HFF-Myc (cell line): ENCODE measurements around the gene AXDND1.

Source experiments
- DNase-seq: peaks from one replicate; pipeline ENCODE4 v3.0.0-alpha.2; 2011; ENCODE audit warnings: low read depth; ENCODE audit errors: extremely low read depth
- H3K4me3 ChIP-seq: replicated peaks from 2 replicates; pipeline ENCODE4 v1.5.1; 2011; ENCODE audit warnings: low read depth, mild to moderate bottlenecking, control low read depth, low read length
- TF ChIP-seq, protein P1 (sequence below): IDR thresholded peaks from 2 replicates; pipeline ENCODE4 v1.5.1; 2012; ENCODE audit warnings: mild to moderate bottlenecking, low read depth, low read length, control low read depth; ENCODE audit errors: missing control alignments

Gene AXDND1

DNA sequence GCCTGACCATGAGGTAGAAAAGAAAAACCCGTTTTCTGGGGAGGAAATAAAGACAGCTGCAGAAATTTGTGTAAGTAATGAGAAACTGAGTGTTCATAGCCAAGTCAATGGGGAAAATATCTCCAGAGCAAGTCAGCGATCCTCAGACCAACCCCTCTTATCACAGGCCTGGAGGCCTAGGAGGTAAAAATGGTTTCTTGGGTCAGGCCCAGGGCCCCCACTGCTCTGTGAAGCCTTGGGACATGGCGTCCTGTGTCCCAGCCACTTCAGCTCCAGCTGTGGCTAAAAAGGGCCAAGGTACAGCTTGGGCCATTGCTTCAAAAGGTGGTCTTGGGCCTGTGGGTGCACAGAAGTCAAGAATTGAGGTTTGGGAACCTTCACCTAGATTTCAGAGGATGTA, 108.9 kb downstream of the AXDND1 start:
- no peak for DNase-seq
- TF ChIP-seq, protein P1, sequence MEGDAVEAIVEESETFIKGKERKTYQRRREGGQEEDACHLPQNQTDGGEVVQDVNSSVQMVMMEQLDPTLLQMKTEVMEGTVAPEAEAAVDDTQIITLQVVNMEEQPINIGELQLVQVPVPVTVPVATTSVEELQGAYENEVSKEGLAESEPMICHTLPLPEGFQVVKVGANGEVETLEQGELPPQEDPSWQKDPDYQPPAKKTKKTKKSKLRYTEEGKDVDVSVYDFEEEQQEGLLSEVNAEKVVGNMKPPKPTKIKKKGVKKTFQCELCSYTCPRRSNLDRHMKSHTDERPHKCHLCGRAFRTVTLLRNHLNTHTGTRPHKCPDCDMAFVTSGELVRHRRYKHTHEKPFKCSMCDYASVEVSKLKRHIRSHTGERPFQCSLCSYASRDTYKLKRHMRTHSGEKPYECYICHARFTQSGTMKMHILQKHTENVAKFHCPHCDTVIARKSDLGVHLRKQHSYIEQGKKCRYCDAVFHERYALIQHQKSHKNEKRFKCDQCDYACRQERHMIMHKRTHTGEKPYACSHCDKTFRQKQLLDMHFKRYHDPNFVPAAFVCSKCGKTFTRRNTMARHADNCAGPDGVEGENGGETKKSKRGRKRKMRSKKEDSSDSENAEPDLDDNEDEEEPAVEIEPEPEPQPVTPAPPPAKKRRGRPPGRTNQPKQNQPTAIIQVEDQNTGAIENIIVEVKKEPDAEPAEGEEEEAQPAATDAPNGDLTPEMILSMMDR: no peak
- no peak overlapping the region for H3K4me3 ChIP-seq

DNA sequence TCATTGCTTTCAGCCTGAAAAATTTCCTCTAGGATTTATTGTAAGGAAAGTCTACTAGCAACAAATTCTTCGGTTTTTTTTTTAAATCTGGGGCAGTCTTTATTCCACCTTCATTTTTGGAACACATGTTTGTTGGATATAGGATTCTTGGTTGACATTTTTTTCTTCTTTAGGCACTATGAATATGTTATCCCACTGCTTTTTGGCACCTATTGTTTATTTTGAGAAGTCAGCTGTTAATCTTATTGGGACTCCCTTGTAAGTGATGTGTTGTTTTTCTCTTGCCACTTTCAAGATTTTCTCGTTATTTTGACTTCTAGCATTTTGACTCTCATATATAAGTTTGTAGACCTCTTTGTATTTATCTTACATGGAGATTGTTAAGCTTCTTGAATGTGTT, 110.7 kb downstream of the AXDND1 start:
- no peak for DNase-seq
- TF ChIP-seq, protein P1: no peak

DNA sequence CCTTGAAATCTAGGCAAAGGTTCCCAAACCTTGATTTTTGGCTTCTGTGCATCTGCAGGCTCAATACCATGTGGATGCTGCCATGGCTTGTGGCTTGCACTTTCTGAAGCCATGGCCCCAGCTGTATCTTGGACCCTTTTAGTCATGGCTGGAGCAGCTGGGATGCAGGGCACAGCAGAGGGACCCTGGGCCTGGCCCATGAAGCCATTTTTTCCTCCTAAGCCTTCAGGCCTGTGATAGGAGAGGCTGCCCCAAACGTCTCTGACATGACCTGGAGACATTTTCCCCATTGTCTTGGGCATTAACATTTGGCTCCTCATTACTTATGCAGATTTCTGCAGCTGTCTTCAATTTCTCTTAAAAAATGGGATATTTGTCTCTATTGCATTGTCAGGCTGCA, 112.6 kb downstream of the AXDND1 start:
- DNase-seq: no peak
- TF ChIP-seq, protein P1: no peak
- no peak overlapping the region for H3K4me3 ChIP-seq

More for the DNA sequence above, 110.7 kb downstream of the AXDND1 start:
- H3K4me3 ChIP-seq: no peak overlapping the region

DNA sequence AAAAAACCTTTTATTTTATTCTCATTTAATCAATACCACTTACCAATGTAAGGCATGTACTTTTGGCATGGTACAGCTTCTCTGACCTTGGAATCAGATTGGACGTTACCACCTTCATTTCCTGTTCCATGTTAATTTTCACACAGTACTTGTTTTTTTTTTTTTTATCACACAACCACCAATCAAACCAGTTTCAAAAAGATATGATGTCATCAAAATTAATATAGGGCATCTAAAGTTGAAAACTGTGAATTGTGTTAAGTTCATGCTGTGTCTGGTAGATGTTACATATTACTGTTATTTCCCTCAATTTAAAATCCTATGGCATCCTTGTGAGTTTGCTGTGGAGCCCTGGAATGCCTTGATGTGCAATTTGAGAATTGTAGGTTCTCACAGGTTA, 124.8 kb downstream of the AXDND1 start:
- H3K4me3 ChIP-seq: no peak overlapping the region
- DNase-seq: no peak
- TF ChIP-seq, protein P1: no peak

DNA sequence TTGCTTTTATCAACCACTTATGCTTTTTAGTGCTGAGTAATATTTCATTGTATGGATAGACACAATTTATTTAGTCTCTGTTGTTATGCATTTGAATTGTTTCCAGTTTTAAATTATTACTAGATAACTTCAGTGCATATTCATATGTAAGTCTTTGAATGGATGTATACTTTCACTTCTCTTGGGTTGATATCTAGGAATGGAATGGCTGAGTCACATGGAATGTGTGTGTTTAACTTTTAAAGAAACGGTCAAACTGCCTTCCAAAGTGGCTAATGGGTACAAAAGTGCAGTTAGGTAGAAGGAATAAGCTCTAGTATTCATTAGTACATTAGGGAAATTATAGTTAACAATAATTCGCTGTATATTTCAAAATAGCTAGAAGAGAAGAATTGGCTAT, 127.6 kb downstream of the AXDND1 start:
- no peak for DNase-seq
- TF ChIP-seq, protein P1: no peak
- H3K4me3 ChIP-seq: no peak overlapping the region

DNA sequence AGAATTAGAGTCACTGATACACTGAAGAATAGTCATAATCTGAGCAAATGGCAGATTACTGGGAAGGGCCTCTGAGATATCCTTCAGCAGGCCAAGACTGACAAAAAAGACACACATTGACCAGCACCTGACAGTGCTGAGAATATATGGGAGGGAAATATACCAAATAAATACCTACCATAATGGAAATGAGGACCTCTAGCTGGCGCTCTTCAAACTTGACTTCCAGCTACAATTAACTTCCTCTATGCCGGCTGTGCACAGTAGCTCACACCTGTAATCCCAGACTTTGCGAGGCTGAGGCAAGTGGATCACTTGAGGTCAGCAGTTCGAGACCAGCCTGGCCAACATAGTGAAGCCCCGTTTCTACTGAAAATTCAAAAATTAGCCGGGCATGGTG, 140.4 kb downstream of the AXDND1 start:
- H3K4me3 ChIP-seq: no peak overlapping the region
- TF ChIP-seq, protein P1: no peak
- no peak for DNase-seq

DNA sequence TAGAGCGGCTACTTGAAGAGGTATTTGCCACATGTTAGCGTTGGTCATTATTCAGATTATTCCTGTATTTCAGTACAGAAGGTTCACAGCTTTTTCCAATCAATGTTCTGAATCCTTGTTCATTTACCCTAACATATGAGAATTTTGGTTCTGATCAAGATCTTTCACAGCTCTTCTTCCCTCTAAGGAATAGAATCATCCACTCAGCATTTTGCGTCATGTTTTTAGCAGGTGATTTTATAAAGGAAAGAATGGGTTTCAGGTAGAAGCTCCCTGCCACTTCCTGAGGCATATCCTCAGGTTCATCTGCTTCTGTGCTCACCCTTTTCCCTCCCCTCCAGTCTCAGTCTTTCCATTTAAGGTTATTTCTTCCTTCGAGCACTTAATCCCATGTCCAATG, 143.6 kb downstream of the AXDND1 start:
- DNase-seq: no peak
- H3K4me3 ChIP-seq: no peak overlapping the region
- TF ChIP-seq, protein P1: no peak
